Fibroblast of the conjunctiva (primary cell): ENCODE data around the gene ALX4.

ENCODE experiments used
- DNase-seq: peaks from one replicate; pipeline ENCODE4 v3.0.0-alpha.2; 2010; ENCODE audit warnings: low read depth

ALX4 gene

GRCh38 chr11:44244639-44245310 lies 65.2 kb downstream of the ALX4 start:
- no peak for DNase-seq

DNA sequence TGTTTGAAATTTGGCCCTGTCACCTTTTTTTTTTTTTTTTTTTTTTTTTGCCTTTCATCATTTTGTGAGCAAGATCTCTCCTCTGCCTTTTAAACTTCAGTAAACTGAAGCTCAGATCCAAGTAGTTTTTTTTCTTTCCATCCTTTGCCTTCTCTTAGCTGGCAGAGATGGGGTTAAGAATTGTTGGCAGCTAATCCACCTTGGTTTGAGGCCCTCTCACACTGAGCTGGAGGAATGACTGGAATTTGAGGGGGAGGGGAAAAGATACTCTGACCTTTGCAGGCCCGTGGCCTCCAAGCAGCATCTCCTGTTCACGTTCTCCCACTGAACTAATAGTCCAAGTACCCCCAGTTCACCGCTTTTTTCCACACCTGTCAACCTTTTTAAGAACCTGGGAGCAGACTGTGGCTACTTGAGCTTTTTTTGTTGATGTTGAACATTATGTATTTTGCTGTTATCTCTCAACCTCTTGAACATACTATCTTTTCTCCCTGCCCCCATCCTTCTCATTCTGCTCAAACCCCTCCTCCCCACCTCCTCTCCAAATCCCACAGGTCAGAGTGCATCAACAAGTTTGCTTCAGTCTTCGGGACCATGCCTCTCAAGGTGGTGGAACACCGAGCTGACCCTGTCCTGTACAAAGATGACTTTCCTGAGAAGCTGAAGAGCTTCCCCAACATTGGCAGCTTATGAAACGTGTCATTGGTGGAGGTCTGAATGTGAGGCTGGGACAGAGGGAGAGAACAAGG lies 66.2 kb downstream of the ALX4 start:
- no peak for DNase-seq

DNA sequence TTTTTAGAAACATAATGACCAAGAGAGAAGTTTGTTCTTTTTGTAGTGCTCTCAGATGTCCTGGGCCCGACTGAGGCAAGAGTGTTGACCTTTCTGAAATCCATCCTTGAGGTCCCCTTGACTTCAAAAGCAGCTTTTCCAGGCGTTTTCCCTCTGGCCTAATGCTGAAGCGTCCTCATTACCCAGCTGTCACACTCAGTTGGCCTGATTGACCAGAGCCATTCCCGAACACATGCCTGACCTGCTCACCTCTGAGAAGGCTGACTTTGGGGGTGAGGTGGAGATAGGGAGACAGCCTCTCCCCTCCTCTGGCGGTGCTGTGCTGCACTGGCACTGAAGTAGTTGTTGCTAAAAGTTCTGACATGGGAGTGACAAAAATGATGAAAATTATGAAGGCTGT lies 66.9 kb downstream of the ALX4 start:
- no peak for DNase-seq

DNA sequence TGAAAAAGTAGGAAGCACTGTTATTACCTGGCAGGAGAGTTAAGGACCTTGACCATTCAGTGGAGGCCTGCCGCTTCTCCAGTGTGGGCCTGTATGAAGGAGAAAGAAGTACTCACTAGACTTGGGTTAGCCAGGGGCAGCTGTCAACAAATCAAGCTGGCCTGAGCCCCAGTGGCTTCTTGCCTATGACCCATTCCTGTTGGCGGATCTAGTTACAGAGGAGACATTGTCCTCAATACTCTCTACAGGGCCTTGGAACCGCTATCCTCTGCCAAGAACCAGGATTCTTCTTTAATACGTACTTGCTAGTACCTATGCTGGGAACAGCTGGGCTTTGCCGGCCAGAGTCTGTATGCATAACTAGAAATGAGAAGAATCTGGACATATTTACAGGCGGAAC lies 68.1 kb downstream of the ALX4 start:
- DNase-seq, result no peak

DNA sequence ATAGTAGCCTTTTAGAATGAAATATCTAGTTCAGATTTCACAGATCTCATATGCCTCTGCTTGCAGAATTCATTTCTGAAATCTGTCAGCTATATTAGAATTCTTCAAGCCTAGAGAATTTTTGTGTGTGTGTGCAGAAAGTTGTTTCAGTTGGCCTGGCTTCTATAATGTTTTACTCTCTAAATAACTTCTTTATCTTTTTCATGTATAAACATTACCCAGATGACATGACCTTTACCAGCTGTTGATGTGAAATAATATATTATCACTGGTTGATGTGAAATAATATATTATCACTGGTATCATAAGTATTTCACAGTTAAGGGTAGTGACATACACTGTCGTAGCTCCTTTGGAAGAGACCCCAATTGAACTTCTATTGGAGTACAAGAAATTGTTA lies 72.8 kb downstream of the ALX4 start:
- no peak for DNase-seq

DNA sequence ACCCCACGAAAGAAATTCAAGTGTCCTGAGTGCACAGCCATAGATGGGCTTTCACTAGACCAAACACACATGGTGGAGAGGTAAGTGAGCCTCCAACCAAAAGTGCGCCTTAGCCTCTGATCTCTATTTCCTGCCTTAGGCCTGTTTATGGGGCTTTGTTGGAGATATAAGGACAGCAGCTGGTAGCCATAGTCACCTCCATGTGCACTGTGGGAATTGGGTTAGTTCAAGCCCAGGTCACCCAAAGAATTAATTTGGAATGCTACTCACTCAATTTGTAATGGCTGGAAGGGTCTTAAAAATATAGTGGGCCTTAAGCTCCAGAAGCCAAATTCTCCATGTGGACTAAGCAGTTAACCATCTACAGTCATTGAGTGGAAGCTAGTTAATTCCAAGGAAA lies 73.6 kb downstream of the ALX4 start:
- no peak for DNase-seq

GRCh38 chr11:44235765-44236201 lies 74.2 kb downstream of the ALX4 start:
- DNase-seq, result no peak

DNA sequence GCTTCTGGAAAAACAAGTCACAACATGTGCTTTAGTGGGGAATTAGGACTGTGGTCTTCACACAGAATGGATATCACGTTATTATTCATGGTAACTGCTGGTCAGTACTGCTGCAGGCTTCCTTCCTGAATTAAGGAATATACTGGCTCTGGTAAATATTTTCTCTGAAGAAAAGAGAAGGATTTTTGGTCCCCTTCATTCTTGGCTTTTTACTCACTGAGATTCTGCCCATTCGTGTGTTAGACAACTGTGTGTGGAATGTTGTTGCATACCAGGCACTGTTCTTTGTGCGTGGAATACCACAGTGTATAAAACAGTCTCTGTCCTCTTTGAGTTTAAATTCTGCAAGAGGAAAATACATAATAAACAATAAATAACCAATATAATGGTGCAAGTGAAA lies 80.3 kb downstream of the ALX4 start:
- no peak for DNase-seq

GRCh38 chr11:44229098-44229497 lies 80.8 kb downstream of the ALX4 start:
- DNase-seq, result no peak

GRCh38 chr11:44228379-44228778 lies 81.6 kb downstream of the ALX4 start:
- DNase-seq, result no peak

DNA sequence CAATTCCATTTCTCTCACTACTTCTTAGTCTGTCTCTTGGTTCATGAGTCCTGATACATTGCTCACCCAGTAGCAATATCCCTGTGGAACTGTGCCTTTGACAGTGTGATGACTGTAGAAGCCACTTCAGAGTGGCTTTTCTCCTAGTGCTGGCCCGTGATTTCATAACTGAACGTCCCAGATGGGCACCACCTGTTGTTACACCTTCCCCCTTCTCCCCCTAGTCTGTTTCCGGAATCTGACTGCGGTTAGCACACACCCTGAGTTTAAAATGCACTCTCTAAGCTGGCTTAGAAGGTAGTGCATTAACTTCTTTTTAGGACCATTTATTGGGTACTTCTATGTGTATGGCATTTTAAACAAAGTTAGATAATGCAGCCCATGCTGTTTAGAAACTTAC lies 83.0 kb downstream of the ALX4 start:
- no peak for DNase-seq

DNA sequence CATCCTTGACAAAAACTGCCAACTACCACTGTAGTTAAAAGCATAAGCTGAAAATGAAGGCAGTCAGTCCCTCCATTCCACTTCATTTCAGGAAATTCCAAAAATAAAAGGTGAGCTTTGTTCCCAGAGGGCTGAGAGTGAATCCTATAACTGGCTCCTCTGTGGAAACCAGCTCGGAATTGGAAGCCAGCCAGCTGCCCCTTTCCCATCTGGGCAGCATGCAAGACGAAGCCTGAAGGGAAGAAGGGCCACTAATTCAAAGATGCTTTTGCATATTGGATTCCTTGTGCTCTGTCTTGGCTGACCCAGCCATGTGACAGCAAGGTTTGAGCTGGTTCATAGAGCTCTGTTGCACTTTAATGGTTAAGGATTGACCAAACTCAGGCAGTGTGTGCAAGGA lies 83.4 kb downstream of the ALX4 start:
- DNase-seq, result no peak

GRCh38 chr11:44224867-44225501 lies 85.0 kb downstream of the ALX4 start:
- DNase-seq, result no peak

- no peak for DNase-seq
These were observed 86.7 kb downstream of the ALX4 start for GRCh38 chr11:44223238-44223637.

DNA sequence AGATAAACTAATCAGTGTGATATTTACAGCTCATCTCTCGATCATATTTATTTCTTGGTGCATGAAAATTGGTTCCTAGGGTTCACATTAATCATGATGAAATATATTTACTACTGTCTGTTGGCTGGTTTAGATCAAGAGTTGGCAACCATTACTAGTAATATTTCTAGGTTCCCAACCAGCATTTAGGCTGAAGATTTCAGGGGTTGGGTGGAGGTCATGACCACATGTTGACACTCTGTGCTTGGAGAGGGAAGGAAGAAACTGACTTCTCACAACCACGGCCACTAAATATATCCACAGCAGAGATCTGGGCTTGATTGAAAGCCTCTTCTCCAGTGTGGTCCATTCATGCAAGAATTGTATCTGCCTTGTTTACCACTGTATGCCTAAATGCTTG lies 87.9 kb downstream of the ALX4 start:
- no peak for DNase-seq

- no peak for DNase-seq
These were observed 88.5 kb downstream of the ALX4 start for GRCh38 chr11:44221456-44221855.

DNA sequence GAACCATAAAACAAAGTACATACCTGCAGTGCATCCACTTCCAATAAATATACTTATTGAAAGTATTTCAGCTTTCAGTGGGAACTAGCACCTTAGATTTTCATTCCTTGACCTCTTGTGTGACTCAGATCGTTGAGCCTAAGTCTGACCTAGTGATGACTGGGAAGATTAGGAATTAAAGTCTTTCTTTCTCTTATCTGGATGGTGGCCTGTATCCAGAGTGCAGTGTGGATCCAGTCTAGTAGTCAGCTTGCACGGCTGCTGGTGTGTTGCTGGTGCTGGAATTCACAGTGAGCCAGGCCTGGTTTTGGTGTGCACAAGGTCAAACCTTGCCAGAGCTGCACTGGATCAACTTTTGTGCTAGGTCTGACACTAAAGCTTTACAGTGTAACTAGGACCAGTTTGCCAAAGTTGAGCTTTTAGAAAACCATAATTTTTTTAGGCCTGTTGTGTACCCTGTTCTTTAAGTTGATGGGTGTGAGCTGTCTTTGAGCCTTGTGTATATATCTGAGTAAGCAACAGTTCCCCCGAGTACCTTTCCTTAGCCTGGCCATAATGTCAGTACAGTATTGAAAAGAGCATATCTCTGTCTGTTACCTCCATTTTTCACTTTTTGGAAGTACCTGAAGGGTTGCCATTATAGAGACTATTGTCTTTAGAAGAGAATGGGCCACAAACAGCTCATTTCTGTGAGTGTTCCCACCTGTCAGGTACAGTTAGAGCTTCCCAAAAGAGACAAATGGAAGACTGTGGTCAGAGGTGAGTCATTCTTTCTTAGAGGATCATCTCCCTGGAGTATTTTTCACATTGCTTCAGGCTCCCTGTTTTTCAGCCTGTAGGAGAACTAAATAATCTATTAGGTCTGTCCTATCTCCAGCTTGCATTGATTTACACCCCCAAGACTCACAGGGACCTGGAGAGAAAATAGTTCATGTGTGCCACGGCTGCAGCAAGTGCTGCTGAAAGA lies 89.8 kb downstream of the ALX4 start:
- DNase-seq, result no peak

- no peak for DNase-seq
These were observed 92.5 kb downstream of the ALX4 start for GRCh38 chr11:44217432-44217831.

- no peak for DNase-seq
These were observed 96.8 kb downstream of the ALX4 start for GRCh38 chr11:44213148-44213547.

- DNase-seq, result no peak
These were observed 97.8 kb downstream of the ALX4 start for GRCh38 chr11:44212128-44212527.
